Activated CD4-positive, alpha-beta T cell treated with anti-CD3 and anti-CD28 coated beads, Interleukin-2, Interleukin-4, amounts not matched to agents 100 ng/mL and 50 ng/mL, durations not matched to agents 16 hours and 8 hours (primary cell): ENCODE measurements around the gene NRK.
"Not testable (repeated sequence)": the region's sequence is repeated elsewhere in the genome, so short reads cannot be mapped to it uniquely, and the experiment has no call there.

Experiments used
- DNase-seq: peaks from one replicate; pipeline ENCODE4 v3.0.0-alpha.2; 2020; ENCODE audit warnings: low spot score

NRK gene

GRCh38 chrX:105822138-105823091 is at the start of gene NRK:
NRK (plus strand) TSS chrX:105822539; CDS start chrX:105822846, 307 bp downstream.
- no peak for DNase-seq

- no peak for DNase-seq
These were observed 48.5 kb upstream of the NRK start for GRCh38 chrX:105773801-105774200.

GRCh38 chrX:105775679-105776078 is 46.7 kb upstream of the NRK start:
- no peak for DNase-seq

- DNase-seq, result no peak
These were observed 40.5 kb upstream of the NRK start for GRCh38 chrX:105781804-105782203.

- not testable (repeated sequence) for DNase-seq
These were observed 25.5 kb upstream of the NRK start for GRCh38 chrX:105796877-105797276.

GRCh38 chrX:105803891-105804290 is 18.4 kb upstream of the NRK start:
- no peak for DNase-seq

GRCh38 chrX:105805655-105806054 is 16.7 kb upstream of the NRK start:
- DNase-seq, result not testable (repeated sequence)

GRCh38 chrX:105816517-105816916 is 5.8 kb upstream of the NRK start:
- DNase-seq, result no peak

GRCh38 chrX:105820247-105820646 is 2.1 kb upstream of the NRK start:
- DNase-seq, result no peak

GRCh38 chrX:105821471-105822121 is 743 bp upstream of the NRK start:
- no peak for DNase-seq

- DNase-seq, result no peak
These were observed 735 bp downstream of the NRK start for GRCh38 chrX:105823092-105823455.

GRCh38 chrX:105829011-105829410 is 6.7 kb downstream of the NRK start:
- no peak for DNase-seq

- DNase-seq, result no peak
These were observed 14.9 kb downstream of the NRK start for GRCh38 chrX:105837232-105837631.

- no peak for DNase-seq
These were observed 23.3 kb downstream of the NRK start for GRCh38 chrX:105845631-105846030.

GRCh38 chrX:105850100-105850499 is 27.8 kb downstream of the NRK start:
- not testable (repeated sequence) for DNase-seq

- no peak for DNase-seq
These were observed 43.4 kb downstream of the NRK start for GRCh38 chrX:105865709-105866108.

- DNase-seq, result no peak
These were observed 47.4 kb downstream of the NRK start for GRCh38 chrX:105869701-105870100.

GRCh38 chrX:105870445-105870844 is 48.1 kb downstream of the NRK start:
- no peak for DNase-seq

GRCh38 chrX:105872941-105873340 is 50.6 kb downstream of the NRK start:
- DNase-seq, result no peak

GRCh38 chrX:105874790-105875189 is 52.5 kb downstream of the NRK start:
- no peak for DNase-seq

- DNase-seq, result peak; percentile 21
These were observed 54.3 kb downstream of the NRK start for GRCh38 chrX:105876658-105877057.

- no peak for DNase-seq
These were observed 58.2 kb downstream of the NRK start for GRCh38 chrX:105880491-105880890.

GRCh38 chrX:105882581-105883275 is 60.4 kb downstream of the NRK start:
- DNase-seq, result no peak
